Measurements from ENCODE around the gene RSU1.

Gene RSU1

DNA sequence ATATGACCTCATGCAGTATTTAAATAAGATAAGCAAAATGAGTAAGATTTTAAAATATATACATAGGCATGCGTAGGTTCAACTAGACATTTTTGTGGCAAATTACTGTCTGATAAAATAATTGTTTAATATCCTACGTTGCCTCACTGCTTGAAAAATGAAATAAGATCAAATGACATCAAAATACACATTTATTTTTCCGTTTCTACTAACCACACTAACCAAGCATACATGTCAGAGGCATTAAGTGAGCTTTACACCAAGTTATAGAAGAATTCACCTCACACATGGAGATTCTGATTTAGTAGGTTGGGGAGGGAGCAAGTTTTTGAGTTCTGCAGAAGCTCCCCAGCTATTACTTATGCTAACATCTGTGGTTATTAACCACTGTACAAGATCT is 66.8 kb downstream of the RSU1 start:
- Histone ChIP-seq H3K27me3 (replicated peaks in 2 of 5; ENCODE audit: control insufficient read depth in 4 of 5, insufficient read depth in 5 of 5, low read length in 4 of 5) (no peaks in the 10 kb centered on the region), H3K27ac (ENCODE audit: insufficient read depth in 1 of 2, low read depth in 1 of 2, low read length in 2 of 2, poor library complexity in 1 of 2, severe bottlenecking in 2 of 2) (no peak overlapping the region), H3K36me3 (ENCODE audit: control insufficient read depth in 4 of 4, insufficient read depth in 4 of 4, low read length in 3 of 4) (peaks cover 3 to 25% (median 20%) of the 10 kb centered on the region in 4 experiments), H3K4me3 (ENCODE audit: control insufficient read depth in 1 of 7, extremely low read depth in 1 of 7, insufficient read depth in 4 of 7, low read depth in 2 of 7, low read length in 6 of 7) (no peak overlapping the region), H3K4me1 (ENCODE audit: control extremely low read depth in 1 of 4, control insufficient read depth in 4 of 4, insufficient read depth in 4 of 4, low read length in 3 of 4) (no peaks in the 10 kb centered on the region), H3K9me3 (ENCODE audit: control extremely low read depth in 1 of 5, control insufficient read depth in 4 of 5, insufficient read depth in 2 of 5, low read depth in 1 of 5, low read length in 4 of 5) (no peaks in the 10 kb centered on the region)
- POLR2A ChIA-PET, result no interaction called here
- 100% methylated on average over 2 of the region's 3 CpGs for WGBS (ENCODE audit: insufficient coverage)
- CTCF ChIA-PET, result no interaction called here
- DNase-seq, result no peak

DNA sequence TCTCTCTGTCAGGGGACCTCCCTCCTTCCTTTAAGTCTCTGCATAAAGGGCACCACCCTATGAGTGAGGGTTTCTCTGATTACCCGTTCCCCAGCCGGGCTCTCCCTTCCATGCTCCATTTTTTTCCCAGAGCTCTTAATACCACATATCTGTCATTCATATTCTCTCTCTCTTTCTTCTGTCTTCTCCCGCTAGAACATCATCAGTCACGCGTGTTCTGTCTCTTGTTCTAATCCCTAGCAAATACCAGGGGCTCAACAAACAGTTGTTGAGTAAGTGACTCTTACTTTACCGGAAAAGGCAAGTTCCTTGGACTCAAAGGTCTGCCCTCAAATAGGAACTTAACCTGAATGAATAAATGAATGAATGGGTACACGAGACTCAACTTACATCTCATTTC is 68.5 kb downstream of the RSU1 start:
- ChIA-PET CTCF (no interaction called here), POLR2A (no interaction called here)

DNA sequence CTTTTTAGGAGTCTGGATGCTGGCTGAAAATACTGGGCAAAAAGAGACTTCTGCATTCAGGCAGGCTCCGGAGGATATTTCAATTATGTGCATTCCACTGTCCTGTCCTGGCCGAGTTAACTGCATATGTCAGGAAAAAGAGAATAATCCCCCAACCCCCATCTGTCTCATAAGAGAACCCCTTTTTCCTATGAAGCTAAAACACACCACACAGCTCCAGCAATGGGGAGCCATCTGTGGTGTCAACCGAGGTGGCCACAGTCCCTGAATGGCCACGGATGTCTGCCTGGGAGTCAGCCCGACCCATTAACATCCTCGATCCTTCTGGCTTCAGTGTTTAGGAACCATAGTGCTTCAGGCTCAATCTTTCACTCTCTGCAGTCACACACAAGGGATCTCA is 70.4 kb downstream of the RSU1 start:
- H3K4me3 ChIP-seq (ENCODE audit: control insufficient read depth in 1 of 7, extremely low read depth in 1 of 7, insufficient read depth in 4 of 7, low read depth in 2 of 7, low read length in 6 of 7), result no peak overlapping the region
- 100% methylated on average over 6 of the region's 6 CpGs for WGBS (ENCODE audit: insufficient coverage)
- H3K9me3 ChIP-seq (ENCODE audit: control extremely low read depth in 1 of 5, control insufficient read depth in 4 of 5, insufficient read depth in 2 of 5, low read depth in 1 of 5, low read length in 4 of 5), result no peaks in the 10 kb centered on the region
- ChIA-PET POLR2A (interaction anchor here (0.6 kb wide), 1 partner anchor 14 kb away, joined by 3 read pairs; no protein-coding TSS in a partner anchor), CTCF (no interaction called here)
- no peak overlapping the region for H3K27ac ChIP-seq (ENCODE audit: insufficient read depth in 1 of 2, low read depth in 1 of 2, low read length in 2 of 2, poor library complexity in 1 of 2, severe bottlenecking in 2 of 2)
- no peak for DNase-seq
- H3K27me3 ChIP-seq (replicated peaks in 2 of 5; ENCODE audit: control insufficient read depth in 4 of 5, insufficient read depth in 5 of 5, low read length in 4 of 5), result no peaks in the 10 kb centered on the region
- H3K4me1 ChIP-seq (ENCODE audit: control extremely low read depth in 1 of 4, control insufficient read depth in 4 of 4, insufficient read depth in 4 of 4, low read length in 3 of 4), result peaks cover 0 to 8% (median 1%) of the 10 kb centered on the region in 4 experiments
- H3K36me3 ChIP-seq (ENCODE audit: control insufficient read depth in 4 of 4, insufficient read depth in 4 of 4, low read length in 3 of 4), result peaks cover 3 to 16% (median 10%) of the 10 kb centered on the region in 4 experiments

More for the DNA sequence above, 68.5 kb downstream of the RSU1 start:
- no peak overlapping the region for H3K27ac ChIP-seq (ENCODE audit: insufficient read depth in 1 of 2, low read depth in 1 of 2, low read length in 2 of 2, poor library complexity in 1 of 2, severe bottlenecking in 2 of 2)
- DNase-seq, result no peak
- H3K36me3 ChIP-seq (ENCODE audit: control insufficient read depth in 4 of 4, insufficient read depth in 4 of 4, low read length in 3 of 4), result peaks cover 3 to 25% (median 20%) of the 10 kb centered on the region in 4 experiments
- no peaks in the 10 kb centered on the region for H3K4me1 ChIP-seq (ENCODE audit: control extremely low read depth in 1 of 4, control insufficient read depth in 4 of 4, insufficient read depth in 4 of 4, low read length in 3 of 4)
- no peaks in the 10 kb centered on the region for H3K9me3 ChIP-seq (ENCODE audit: control extremely low read depth in 1 of 5, control insufficient read depth in 4 of 5, insufficient read depth in 2 of 5, low read depth in 1 of 5, low read length in 4 of 5)
- no peaks in the 10 kb centered on the region for H3K27me3 ChIP-seq (replicated peaks in 2 of 5; ENCODE audit: control insufficient read depth in 4 of 5, insufficient read depth in 5 of 5, low read length in 4 of 5)
- WGBS (ENCODE audit: insufficient coverage), result 88% methylated on average over 3 of the region's 7 CpGs
- no peak overlapping the region for H3K4me3 ChIP-seq (ENCODE audit: control insufficient read depth in 1 of 7, extremely low read depth in 1 of 7, insufficient read depth in 4 of 7, low read depth in 2 of 7, low read length in 6 of 7)

DNA sequence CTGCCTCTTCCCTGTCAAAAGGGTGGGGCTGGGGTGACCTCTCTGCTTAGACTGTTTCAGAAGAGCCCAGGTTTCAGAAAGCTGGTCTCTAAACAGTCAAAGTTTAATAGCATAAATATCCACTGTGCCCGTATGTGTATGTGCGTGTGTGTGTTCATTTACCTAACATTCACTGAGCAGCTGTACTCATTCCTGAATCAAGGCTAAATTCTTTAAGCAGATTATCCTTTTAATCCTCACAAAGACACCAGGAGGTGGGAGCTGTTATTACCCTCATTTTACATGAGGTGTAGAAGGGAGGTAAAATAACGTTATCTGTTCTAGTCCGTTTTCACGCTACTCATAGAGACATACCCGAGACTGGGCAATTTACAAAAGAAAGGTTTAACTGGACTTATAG is 72.2 kb downstream of the RSU1 start:
- CTCF ChIA-PET, result interaction anchor here (1.6 kb wide), 1 partner anchor 9 kb away, joined by 3 read pairs; no protein-coding TSS in a partner anchor

DNA sequence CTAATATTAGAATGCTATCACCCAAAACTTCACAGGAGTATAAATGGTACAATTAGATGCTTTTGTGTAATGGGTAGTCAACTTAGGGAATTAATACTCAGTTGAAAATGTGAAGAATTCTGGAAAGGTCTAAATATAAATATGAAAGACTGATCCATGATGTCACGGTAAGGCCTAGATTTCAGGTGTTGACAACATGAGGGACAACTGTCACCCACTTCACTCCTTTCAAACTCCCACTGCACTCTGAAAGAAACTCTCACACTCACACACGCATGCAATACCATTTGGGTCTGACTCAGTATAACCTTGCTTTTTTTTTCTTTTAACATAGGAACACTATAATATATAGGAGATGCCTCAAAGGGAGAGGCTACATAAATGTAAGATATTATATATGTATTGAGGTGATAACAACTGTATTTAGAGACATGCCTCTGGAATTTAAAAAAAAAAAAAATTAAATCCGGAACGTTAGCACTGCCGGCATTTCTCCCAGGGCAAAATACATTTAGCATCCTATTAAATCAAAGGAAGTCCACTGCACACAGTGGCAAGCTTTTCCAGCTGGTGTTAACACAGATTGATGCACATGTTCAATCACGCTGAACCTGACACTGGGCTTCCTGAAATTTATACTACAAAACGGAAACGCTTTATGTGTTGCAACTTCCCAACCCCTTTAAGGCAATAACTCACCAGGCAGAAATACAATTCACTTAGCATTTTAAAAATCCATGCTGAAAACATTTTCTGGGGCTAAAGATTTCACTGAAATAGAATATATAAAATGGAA is 74.9 kb downstream of the RSU1 start:
- Histone ChIP-seq H3K9me3 (ENCODE audit: control extremely low read depth in 1 of 5, control insufficient read depth in 4 of 5, insufficient read depth in 2 of 5, low read depth in 1 of 5, low read length in 4 of 5) (peaks cover 0 to 13% (median 2%) of the 10 kb centered on the region in 5 experiments), H3K27me3 (replicated peaks in 2 of 5; ENCODE audit: control insufficient read depth in 4 of 5, insufficient read depth in 5 of 5, low read length in 4 of 5) (no peaks in the 10 kb centered on the region), H3K36me3 (ENCODE audit: control insufficient read depth in 4 of 4, insufficient read depth in 4 of 4, low read length in 3 of 4) (peaks cover 0 to 6% (median 2%) of the 10 kb centered on the region in 4 experiments), H3K4me3 (ENCODE audit: control insufficient read depth in 1 of 7, extremely low read depth in 1 of 7, insufficient read depth in 4 of 7, low read depth in 2 of 7, low read length in 6 of 7) (no peak overlapping the region), H3K4me1 (ENCODE audit: control extremely low read depth in 1 of 4, control insufficient read depth in 4 of 4, insufficient read depth in 4 of 4, low read length in 3 of 4) (peaks cover 0 to 8% (median 1%) of the 10 kb centered on the region in 4 experiments), H3K27ac (ENCODE audit: insufficient read depth in 1 of 2, low read depth in 1 of 2, low read length in 2 of 2, poor library complexity in 1 of 2, severe bottlenecking in 2 of 2) (no peak overlapping the region)
- CTCF ChIA-PET, result no interaction called here
- DNase-seq, result peak in 2 of 3 donors; percentile 34 to 69
- WGBS (ENCODE audit: insufficient coverage), result 0% methylated on average over 3 of the region's 8 CpGs
- POLR2A ChIA-PET, result interaction anchor here (0.5 kb wide), 1 partner anchor 224 kb away, joined by 6 read pairs; no protein-coding TSS in a partner anchor

More for the DNA sequence above, 72.2 kb downstream of the RSU1 start:
- no peaks in the 10 kb centered on the region for H3K9me3 ChIP-seq (ENCODE audit: control extremely low read depth in 1 of 5, control insufficient read depth in 4 of 5, insufficient read depth in 2 of 5, low read depth in 1 of 5, low read length in 4 of 5)
- peaks cover 4 to 7% (median 5%) of the 10 kb centered on the region in 4 experiments for H3K36me3 ChIP-seq (ENCODE audit: control insufficient read depth in 4 of 4, insufficient read depth in 4 of 4, low read length in 3 of 4)
- H3K4me3 ChIP-seq (ENCODE audit: control insufficient read depth in 1 of 7, extremely low read depth in 1 of 7, insufficient read depth in 4 of 7, low read depth in 2 of 7, low read length in 6 of 7), result no peak overlapping the region
- peaks cover 0 to 8% (median 1%) of the 10 kb centered on the region in 4 experiments for H3K4me1 ChIP-seq (ENCODE audit: control extremely low read depth in 1 of 4, control insufficient read depth in 4 of 4, insufficient read depth in 4 of 4, low read length in 3 of 4)
- H3K27me3 ChIP-seq (replicated peaks in 2 of 5; ENCODE audit: control insufficient read depth in 4 of 5, insufficient read depth in 5 of 5, low read length in 4 of 5), result no peaks in the 10 kb centered on the region
- DNase-seq, result no peak
- no peak overlapping the region for H3K27ac ChIP-seq (ENCODE audit: insufficient read depth in 1 of 2, low read depth in 1 of 2, low read length in 2 of 2, poor library complexity in 1 of 2, severe bottlenecking in 2 of 2)
- 98% methylated on average over 5 of the region's 6 CpGs for WGBS (ENCODE audit: insufficient coverage)
- POLR2A ChIA-PET, result no interaction called here

DNA sequence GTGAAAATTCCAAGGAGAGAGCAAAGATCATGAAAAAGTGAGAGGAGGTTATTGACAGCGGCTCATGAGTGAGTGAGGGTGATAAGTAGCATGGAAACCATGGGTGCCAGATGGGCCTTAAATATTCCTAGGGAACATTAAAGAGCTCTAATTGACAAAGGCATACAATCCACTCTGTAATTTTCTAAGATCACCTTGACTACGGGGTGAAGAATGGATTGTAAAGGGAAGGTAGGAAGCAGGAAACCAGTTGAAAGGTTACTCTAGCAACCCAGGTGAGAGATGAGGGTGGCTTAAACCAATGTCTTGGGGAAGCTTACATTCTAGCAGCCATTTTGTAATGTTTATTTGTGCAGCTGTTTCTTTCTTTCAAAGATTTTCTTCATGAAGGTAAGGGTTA is 75.7 kb downstream of the RSU1 start:
- 90% methylated on average over 1 of the region's 2 CpGs for WGBS (ENCODE audit: insufficient coverage)
- Histone ChIP-seq H3K9me3 (ENCODE audit: control extremely low read depth in 1 of 5, control insufficient read depth in 4 of 5, insufficient read depth in 2 of 5, low read depth in 1 of 5, low read length in 4 of 5) (peaks cover 0 to 17% (median 3%) of the 10 kb centered on the region in 5 experiments), H3K4me3 (ENCODE audit: control insufficient read depth in 1 of 7, extremely low read depth in 1 of 7, insufficient read depth in 4 of 7, low read depth in 2 of 7, low read length in 6 of 7) (no peak overlapping the region), H3K27ac (ENCODE audit: insufficient read depth in 1 of 2, low read depth in 1 of 2, low read length in 2 of 2, poor library complexity in 1 of 2, severe bottlenecking in 2 of 2) (no peak overlapping the region), H3K4me1 (ENCODE audit: control extremely low read depth in 1 of 4, control insufficient read depth in 4 of 4, insufficient read depth in 4 of 4, low read length in 3 of 4) (peaks cover 0 to 8% (median 1%) of the 10 kb centered on the region in 4 experiments), H3K27me3 (replicated peaks in 2 of 5; ENCODE audit: control insufficient read depth in 4 of 5, insufficient read depth in 5 of 5, low read length in 4 of 5) (no peaks in the 10 kb centered on the region), H3K36me3 (ENCODE audit: control insufficient read depth in 4 of 4, insufficient read depth in 4 of 4, low read length in 3 of 4) (peaks cover 0 to 7% (median 2%) of the 10 kb centered on the region in 4 experiments)
- DNase-seq, result no peak
- POLR2A ChIA-PET, result no interaction called here
- CTCF ChIA-PET, result interaction anchor here (0.9 kb wide), 1 partner anchor 9 kb away, joined by 3 read pairs; no protein-coding TSS in a partner anchor

DNA sequence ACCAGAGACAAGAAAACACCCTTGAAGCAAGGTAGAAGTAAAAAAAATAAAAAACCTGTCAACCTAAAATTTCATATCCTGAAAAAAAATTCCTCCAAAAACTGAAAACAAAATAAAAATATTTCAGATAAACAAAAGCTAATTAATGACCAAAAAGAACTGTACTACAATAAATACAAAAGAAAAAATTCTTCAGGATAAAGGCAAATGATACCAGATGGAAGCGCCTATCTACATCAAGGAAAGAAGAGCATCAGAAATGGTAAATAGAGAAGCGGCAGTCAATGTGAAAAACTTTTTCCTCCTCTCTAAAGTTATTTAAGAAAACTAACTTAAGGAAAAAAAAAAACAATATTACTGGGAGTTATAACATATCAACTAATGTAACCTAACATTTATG is 79.8 kb downstream of the RSU1 start:
- no peak overlapping the region for H3K27ac ChIP-seq (ENCODE audit: insufficient read depth in 1 of 2, low read depth in 1 of 2, low read length in 2 of 2, poor library complexity in 1 of 2, severe bottlenecking in 2 of 2)
- POLR2A ChIA-PET, result no interaction called here
- no peak overlapping the region for H3K4me3 ChIP-seq (ENCODE audit: control insufficient read depth in 1 of 7, extremely low read depth in 1 of 7, insufficient read depth in 4 of 7, low read depth in 2 of 7, low read length in 6 of 7)
- no CpG with 5 or more reads among the region's 2 CpGs for WGBS (ENCODE audit: insufficient coverage)
- H3K36me3 ChIP-seq (ENCODE audit: control insufficient read depth in 4 of 4, insufficient read depth in 4 of 4, low read length in 3 of 4), result peaks cover 4 to 23% (median 6%) of the 10 kb centered on the region in 4 experiments
- H3K9me3 ChIP-seq (ENCODE audit: control extremely low read depth in 1 of 5, control insufficient read depth in 4 of 5, insufficient read depth in 2 of 5, low read depth in 1 of 5, low read length in 4 of 5), result peaks cover 2 to 31% (median 10%) of the 10 kb centered on the region in 5 experiments
- no peak for DNase-seq
- H3K4me1 ChIP-seq (ENCODE audit: control extremely low read depth in 1 of 4, control insufficient read depth in 4 of 4, insufficient read depth in 4 of 4, low read length in 3 of 4), result peaks cover 0 to 2% (median 0%) of the 10 kb centered on the region in 4 experiments
- CTCF ChIA-PET, result interaction anchor here (1.4 kb wide), 1 partner anchor 29 kb away, joined by 3 read pairs; no protein-coding TSS in a partner anchor
- H3K27me3 ChIP-seq (replicated peaks in 2 of 5; ENCODE audit: control insufficient read depth in 4 of 5, insufficient read depth in 5 of 5, low read length in 4 of 5), result no peaks in the 10 kb centered on the region

Data from common myeloid progenitor, CD34-positive (primary cell).